Left forelimb (tissue), 1 donor: ENCODE results near the gene SIAH1.
"Not testable (repeated sequence)": the region's sequence is repeated elsewhere in the genome, so short reads cannot be mapped to it uniquely, and the experiment has no call there.

Experiments
- DNase-seq: peaks from one replicate; pipeline ENCODE4 v3.0.0-alpha.2; 2018; ENCODE audit warnings: low spot score

SIAH1 gene

GRCh38 chr16:48366165-48367093, 18.8 kb downstream of the SIAH1 start:
- DNase-seq: no peak

- peak; percentile 90 for DNase-seq
Observed at GRCh38 chr16:48365601-48366164, 19.5 kb downstream of the SIAH1 start.

GRCh38 chr16:48365025-48365600, 20.1 kb downstream of the SIAH1 start:
- no peak for DNase-seq

GRCh38 chr16:48361540-48362144, 23.6 kb downstream of the SIAH1 start:
- DNase-seq: no peak

GRCh38 chr16:48361012-48361411, 24.2 kb downstream of the SIAH1 start:
- no peak for DNase-seq

GRCh38 chr16:48359983-48360382, 25.2 kb downstream of the SIAH1 start:
- no peak for DNase-seq

GRCh38 chr16:48358419-48358818, 26.8 kb downstream of the SIAH1 start:
- DNase-seq: no peak

- no peak for DNase-seq
Observed at GRCh38 chr16:48356633-48357376, 28.4 kb downstream of the SIAH1 start.

GRCh38 chr16:48354877-48355855, 30.0 kb downstream of the SIAH1 start:
- DNase-seq: no peak

- not testable (repeated sequence) for DNase-seq
Observed at GRCh38 chr16:48354385-48354784, 30.8 kb downstream of the SIAH1 start.

GRCh38 chr16:48353565-48354163, 31.5 kb downstream of the SIAH1 start:
- DNase-seq: no peak

- DNase-seq: no peak
Observed at GRCh38 chr16:48352648-48353390, 32.4 kb downstream of the SIAH1 start.

GRCh38 chr16:48350736-48351135, 34.5 kb downstream of the SIAH1 start:
- DNase-seq: no peak

- no peak for DNase-seq
Observed at GRCh38 chr16:48347980-48348379, 37.2 kb downstream of the SIAH1 start.

- DNase-seq: no peak
Observed at GRCh38 chr16:48347191-48347865, 37.9 kb downstream of the SIAH1 start.

- no peak for DNase-seq
Observed at GRCh38 chr16:48342591-48342990, 42.6 kb downstream of the SIAH1 start.

- no peak for DNase-seq
Observed at GRCh38 chr16:48340054-48340453, 45.2 kb downstream of the SIAH1 start.

GRCh38 chr16:48335961-48336360, 49.3 kb downstream of the SIAH1 start:
- no peak for DNase-seq

- no peak for DNase-seq
Observed at GRCh38 chr16:48334325-48334724, 50.9 kb downstream of the SIAH1 start.
